ENCODE data around the gene SRPK2.

Gene SRPK2

GRCh38 chr7:105139381-105139780, 249.3 kb downstream of the SRPK2 start:
- DNase-seq = no peak

DNA sequence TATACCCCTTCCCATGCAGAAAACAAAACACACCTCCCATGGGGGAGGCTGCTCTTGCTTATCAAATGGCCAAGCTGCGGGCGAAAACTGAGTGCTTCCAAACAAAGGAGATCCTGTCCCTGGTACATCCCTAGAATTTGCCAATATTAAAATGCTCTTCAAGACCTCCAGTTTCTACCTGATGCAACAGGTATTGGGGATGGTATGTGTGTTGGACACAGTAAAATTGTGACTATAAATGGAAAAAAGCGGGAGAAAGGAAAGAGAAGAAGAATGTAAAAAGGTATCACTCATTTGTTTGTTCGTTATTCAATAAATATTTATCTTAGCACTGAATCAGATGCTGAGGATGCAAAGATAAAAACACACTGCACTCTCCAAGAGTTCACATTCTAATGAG, 250.8 kb downstream of the SRPK2 start:
- DNase-seq = no peak

DNA sequence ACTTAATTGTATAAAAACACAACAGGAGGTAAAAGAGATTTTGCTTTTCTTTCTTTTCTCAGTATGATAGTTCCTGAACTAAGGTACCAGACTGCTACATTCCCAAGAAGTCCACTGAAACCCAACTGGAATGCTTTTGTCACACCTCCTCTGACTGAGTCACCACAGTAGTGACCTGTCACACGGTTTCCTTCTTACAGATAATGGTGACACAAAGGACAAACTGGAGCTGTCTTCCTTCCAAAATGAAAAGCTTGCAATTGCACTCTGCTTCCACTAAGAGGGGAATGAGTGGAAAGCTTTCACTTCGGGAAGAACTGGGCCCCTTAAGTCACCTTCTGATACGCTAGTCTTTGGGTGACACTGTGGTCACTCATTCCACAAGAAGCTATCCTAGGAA, 252.5 kb downstream of the SRPK2 start:
- DNase-seq = no peak

- no peak for DNase-seq
These were observed 254.6 kb downstream of the SRPK2 start for GRCh38 chr7:105133986-105134655.

GRCh38 chr7:105133358-105133757, 255.4 kb downstream of the SRPK2 start:
- no peak for DNase-seq

DNA sequence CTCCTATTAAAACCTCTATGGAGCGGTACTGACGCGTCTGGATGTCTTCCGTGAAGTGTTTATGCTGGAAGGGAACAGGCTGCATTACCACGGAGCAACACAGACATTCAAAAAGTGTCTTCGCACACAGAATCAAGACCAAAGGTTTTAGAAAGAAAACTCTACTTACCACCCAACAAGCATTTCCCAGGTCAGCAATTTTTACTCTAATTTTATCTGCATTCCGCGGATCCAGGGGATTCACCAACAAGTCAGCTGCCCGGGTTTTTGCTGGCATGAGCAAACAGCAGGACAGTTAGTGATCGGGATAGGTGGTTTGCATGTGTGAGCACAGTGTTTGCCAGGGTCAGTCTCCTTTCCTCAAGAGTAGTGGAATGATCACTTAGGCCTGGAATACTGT, 255.9 kb downstream of the SRPK2 start:
- DNase-seq = no peak

- no peak for DNase-seq
These were observed 256.4 kb downstream of the SRPK2 start for GRCh38 chr7:105132335-105132734.

DNA sequence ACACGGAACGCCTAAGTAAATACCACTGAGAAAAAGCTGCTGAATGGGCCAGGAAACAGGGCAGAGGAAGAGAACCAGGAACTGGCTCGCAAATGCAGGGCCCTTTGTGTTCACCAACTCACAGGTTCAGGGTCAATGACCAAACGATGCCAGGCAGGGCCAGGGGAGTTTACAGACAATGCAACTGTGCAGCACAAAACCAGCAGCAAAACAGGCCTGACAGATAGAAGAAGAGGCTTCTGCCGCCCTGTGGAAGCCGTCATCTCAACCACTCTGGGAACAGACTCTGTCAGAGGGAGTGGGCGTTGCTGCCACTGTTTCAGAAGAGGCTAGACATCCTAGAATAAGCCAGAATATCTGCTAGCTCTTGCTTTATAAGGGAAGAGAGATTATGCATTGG, 256.8 kb downstream of the SRPK2 start:
- peak in 23 of 56 donors; percentile 13 to 60 (median 32) for DNase-seq

GRCh38 chr7:105131033-105131656, 257.6 kb downstream of the SRPK2 start:
- no peak for DNase-seq

DNA sequence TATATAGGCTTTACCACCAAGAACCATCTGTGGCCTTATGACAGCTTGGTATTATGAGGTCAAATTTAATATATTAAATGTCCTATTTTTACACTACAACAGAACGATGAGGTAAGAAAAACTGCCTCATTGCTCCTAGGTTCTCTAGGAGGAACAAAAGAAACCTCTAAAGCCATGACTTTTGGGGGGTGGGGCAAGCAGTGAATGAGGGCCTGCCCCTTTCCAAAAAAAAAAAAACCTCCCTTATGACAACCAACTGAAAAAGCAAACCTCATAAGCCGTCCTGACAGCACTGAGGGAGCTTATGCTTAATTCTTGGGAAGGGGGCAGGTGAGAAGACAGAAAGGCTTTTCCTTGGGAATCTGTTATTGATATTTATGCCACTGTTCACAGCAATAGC, 258.1 kb downstream of the SRPK2 start:
- no peak for DNase-seq

- peak in 12 of 56 donors; percentile 14 to 65 (median 39) for DNase-seq
These were observed 258.7 kb downstream of the SRPK2 start for GRCh38 chr7:105130048-105130447.

DNA sequence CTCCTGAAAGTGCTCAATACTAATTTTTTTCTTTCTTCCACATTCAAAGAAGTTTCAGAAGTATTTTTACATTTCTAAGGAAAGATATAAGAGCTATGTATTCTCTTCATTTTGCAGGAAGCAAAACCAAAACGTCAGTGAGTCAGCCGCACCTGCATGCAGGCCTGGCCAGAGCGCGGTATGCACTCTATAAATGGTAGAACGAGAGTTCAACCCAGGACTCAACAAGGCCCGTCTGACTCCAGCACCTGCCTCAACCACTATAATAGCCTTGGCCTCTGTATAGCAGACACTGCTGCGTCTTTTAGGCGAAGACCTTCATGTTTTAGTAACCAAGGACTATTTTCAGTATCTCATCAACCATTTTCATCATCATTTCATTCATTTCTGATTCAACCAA, 261.5 kb downstream of the SRPK2 start:
- no peak for DNase-seq

GRCh38 chr7:105126436-105126975, 262.2 kb downstream of the SRPK2 start:
- no peak for DNase-seq

DNA sequence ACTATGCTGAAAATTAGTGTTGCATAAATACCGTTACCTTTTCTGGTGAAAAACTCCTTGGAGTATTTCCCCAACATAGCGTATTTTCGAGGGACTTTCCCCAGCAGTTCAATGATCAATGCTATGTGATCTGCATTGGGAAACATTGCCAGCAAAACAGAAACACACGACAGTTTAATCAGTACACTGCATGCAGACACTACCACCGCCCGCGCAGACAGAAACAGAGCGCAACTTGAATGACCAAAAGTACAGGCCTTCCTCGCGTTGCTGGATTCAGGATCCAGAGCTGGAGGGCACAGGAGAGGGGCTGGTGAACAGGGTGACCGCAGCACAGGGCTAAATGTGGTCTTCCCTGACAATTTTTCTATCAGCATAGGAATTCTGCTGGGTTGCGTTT, 263.0 kb downstream of the SRPK2 start:
- no peak for DNase-seq

- DNase-seq = peak in 6 of 56 donors; percentile 14 to 42 (median 26)
These were observed 266.1 kb downstream of the SRPK2 start for GRCh38 chr7:105122619-105123018.

- DNase-seq = no peak
These were observed 269.8 kb downstream of the SRPK2 start for GRCh38 chr7:105118612-105119600.

- DNase-seq = peak in 4 of 56 donors; percentile 5 to 47 (median 24)
These were observed 276.0 kb downstream of the SRPK2 start for GRCh38 chr7:105112440-105113418.

DNA sequence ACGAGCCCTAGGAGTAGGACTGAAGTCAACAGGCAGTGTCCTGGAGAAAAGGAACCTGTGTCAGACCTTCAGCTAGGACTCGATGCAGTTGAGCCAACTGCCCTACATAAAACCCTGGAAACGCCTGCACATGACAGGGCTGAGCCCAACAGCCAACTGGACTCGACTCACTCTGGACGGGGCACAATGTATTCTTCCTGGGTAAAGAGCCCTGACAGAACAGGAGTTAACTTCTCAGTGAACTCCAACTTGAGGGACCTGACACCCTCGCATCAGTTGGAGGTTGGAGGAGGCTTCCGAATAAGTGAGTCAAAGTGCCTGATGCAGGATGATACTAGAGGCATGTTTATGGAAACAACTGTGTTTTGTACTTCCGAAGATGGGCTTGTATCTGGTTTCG, 281.3 kb downstream of the SRPK2 start:
- no peak for DNase-seq

GRCh38 chr7:105106473-105106872, 282.2 kb downstream of the SRPK2 start:
- DNase-seq = no peak

GRCh38 chr7:105105579-105105978, 283.1 kb downstream of the SRPK2 start:
- no peak for DNase-seq
